ENCODE results near the gene ATXN2.
"Not testable (repeated sequence)": the region's sequence is repeated elsewhere in the genome, so short reads cannot be mapped to it uniquely, and the experiment has no call there.

- not testable (repeated sequence) for TF ChIP-seq CTCF (IDR thresholded peaks at IDR 0.05); ZFX (IDR thresholded peaks at IDR 0.05; ENCODE audit: borderline replicate concordance)
Observed at GRCh38 chr12:111492979-111493378, 106.1 kb downstream of the ATXN2 start.
